ENCODE data around the gene CEACAM4.

GRCh38 chr19:41575998-41576397 is 50.9 kb downstream of the CEACAM4 start, which contains the start of gene CEACAM21:
- TF ChIP-seq CTCF (IDR thresholded peaks at IDR 0.05), result no peak
- no peak for TF ChIP-seq EZH2 (IDR thresholded peaks at IDR 0.05; ENCODE audit: borderline replicate concordance, insufficient read depth, low read depth, low read length, poor library complexity, severe bottlenecking)

Data from B cell (primary cell).